Progenitor cell of endocrine pancreas (in vitro differentiated cells): ENCODE results near the gene KLHL1. TPM values are rescaled to one million over a fixed set of nuclear protein-coding genes. Genes with fewer than 3 reads are reported as not detected.

Source experiments
- DNase-seq: peaks from one replicate; pipeline ENCODE4 v3.0.0; 2021; ENCODE audit warnings: low spot score; ENCODE audit not compliant: unreplicated experiment
- H3K27ac Mint-ChIP-seq: 2 replicates; pipeline ENCODE4 v1.8.0; 2021; ENCODE audit warnings: mild to moderate bottlenecking, moderate library complexity, mixed read lengths
- H3K27me3 Mint-ChIP-seq: 2 replicates; pipeline ENCODE4 v1.8.0; 2021; ENCODE audit warnings: mixed read lengths
- H3K36me3 Mint-ChIP-seq: 2 replicates; pipeline ENCODE4 v1.8.0; 2022; ENCODE audit warnings: mixed read lengths; ENCODE audit not compliant: insufficient read depth
- H3K4me1 Mint-ChIP-seq: 2 replicates; pipeline ENCODE4 v1.8.0; 2021; ENCODE audit warnings: low read depth, mixed read lengths
- H3K4me3 Mint-ChIP-seq: 2 replicates; pipeline ENCODE4 v1.8.0; 2021; ENCODE audit warnings: low read depth, mild to moderate bottlenecking, moderate library complexity, mixed read lengths
- H3K9me3 Mint-ChIP-seq: 2 replicates; pipeline ENCODE4 v1.8.0; 2021; ENCODE audit warnings: low read depth, mixed read lengths
- CTCF ChIP-seq: fragments of 200-600 bp; sonication (generic); IDR thresholded peaks from one replicate; pipeline ENCODE4 v1.5.0; 2021; ENCODE audit warnings: antibody characterized with exemption, mild to moderate bottlenecking; ENCODE audit not compliant: unreplicated experiment
- total RNA-seq: library from RNA; stranded (reverse); gene quantifications from 2 replicates; pipeline ENCODE4 v1.2.1, GENCODE V29; 2021

The KLHL1 gene
- total RNA-seq, 1 donor from 2014 or later: 0.14 TPM

GRCh38 chr13:70043685-70044084, 64.6 kb downstream of the KLHL1 start:
- no peak for TF ChIP-seq CTCF
- Mint-ChIP-seq H3K9me3 (no peaks in the 10 kb centered on the region), H3K4me1 (peaks cover 3% of the 10 kb centered on the region), H3K27ac (no peak overlapping the region), H3K4me3 (no peak overlapping the region), H3K36me3 (no peaks in the 10 kb centered on the region), H3K27me3 (no peaks in the 10 kb centered on the region)
- DNase-seq: no peak

GRCh38 chr13:70042193-70042592, 66.1 kb downstream of the KLHL1 start:
- DNase-seq: no peak
- Mint-ChIP-seq H3K27me3 (no peaks in the 10 kb centered on the region), H3K27ac (no peak overlapping the region), H3K4me3 (no peak overlapping the region), H3K9me3 (no peaks in the 10 kb centered on the region), H3K36me3 (no peaks in the 10 kb centered on the region), H3K4me1 (peaks cover 3% of the 10 kb centered on the region)
- TF ChIP-seq CTCF: no peak

- TF ChIP-seq CTCF: no peak
- no peak for DNase-seq
- no peaks in the 10 kb centered on the region for H3K4me1 Mint-ChIP-seq
- no peaks in the 10 kb centered on the region for H3K9me3 Mint-ChIP-seq
- H3K36me3 Mint-ChIP-seq: no peaks in the 10 kb centered on the region
- H3K27ac Mint-ChIP-seq: no peak overlapping the region
- no peak overlapping the region for H3K4me3 Mint-ChIP-seq
- H3K27me3 Mint-ChIP-seq: no peaks in the 10 kb centered on the region
These were observed 74.0 kb downstream of the KLHL1 start for GRCh38 chr13:70034286-70034685.

DNA sequence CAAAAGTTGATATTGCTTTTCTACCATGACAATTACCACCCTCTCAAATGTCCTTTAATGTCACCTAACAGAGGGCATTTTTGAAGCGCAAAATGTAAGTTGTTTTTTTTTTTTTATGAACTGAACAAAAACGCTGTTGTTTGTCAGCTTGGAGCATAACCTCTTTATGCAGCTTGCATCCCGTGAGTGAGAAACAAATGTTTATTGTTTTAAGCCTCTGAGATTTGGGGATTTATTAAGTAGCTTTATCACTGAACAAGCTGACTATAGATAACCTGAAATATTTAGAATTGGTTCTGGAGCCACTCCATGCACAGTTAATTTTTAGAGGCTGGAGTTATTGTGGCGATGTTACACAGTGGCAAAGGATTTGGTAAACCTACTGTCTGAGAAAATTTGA, 80.7 kb downstream of the KLHL1 start:
- H3K36me3 Mint-ChIP-seq: no peaks in the 10 kb centered on the region
- H3K27ac Mint-ChIP-seq: no peak overlapping the region
- no peaks in the 10 kb centered on the region for H3K27me3 Mint-ChIP-seq

DNA sequence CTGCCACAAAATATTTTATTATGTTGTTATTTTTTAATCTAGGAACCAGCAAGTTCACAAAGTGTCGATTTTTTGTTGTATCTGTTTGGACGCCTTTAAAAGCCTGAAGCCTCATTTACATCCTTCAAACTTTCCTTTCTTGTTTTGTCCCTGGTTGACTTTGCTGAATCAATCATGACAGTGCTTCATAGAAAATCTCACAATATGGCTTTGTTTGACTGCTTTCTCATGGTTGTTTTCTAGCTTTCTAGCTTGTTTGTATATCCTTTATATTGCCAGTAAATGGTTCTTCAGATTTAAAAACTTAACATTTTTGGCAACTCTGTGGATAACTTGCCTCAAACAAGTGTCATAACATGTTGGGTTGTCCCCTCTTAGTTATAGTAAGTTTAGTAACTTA, 84.7 kb downstream of the KLHL1 start:
- Mint-ChIP-seq H3K27ac (no peak overlapping the region), H3K27me3 (no peaks in the 10 kb centered on the region), H3K9me3 (no peaks in the 10 kb centered on the region), H3K4me1 (peaks cover 4% of the 10 kb centered on the region), H3K4me3 (no peak overlapping the region), H3K36me3 (no peaks in the 10 kb centered on the region)
- no peak for TF ChIP-seq CTCF
- no peak for DNase-seq

More for the DNA sequence above, 80.7 kb downstream of the KLHL1 start:
- no peak overlapping the region for H3K4me3 Mint-ChIP-seq
- no peak for DNase-seq
- no peak for TF ChIP-seq CTCF
- peaks cover 2% of the 10 kb centered on the region for H3K9me3 Mint-ChIP-seq
- no peaks in the 10 kb centered on the region for H3K4me1 Mint-ChIP-seq
